GM12878 (cell line): ENCODE results near the gene ATF7. TPM values are rescaled to one million over a fixed set of nuclear protein-coding genes. Genes with fewer than 3 reads are reported as not detected.
A peak's percentile ranks its signal among the peaks of the same experiment; 100 is the strongest.

Experiments
- ATF7 ChIP-seq: fragments of 450-650 bp; IDR thresholded peaks from 2 replicates; pipeline ENCODE4 v1.6.1; 2016; ENCODE audit warnings: low read depth, mild to moderate bottlenecking
- BACH1 ChIP-seq: fragments of 450-650 bp; IDR thresholded peaks from 2 replicates; pipeline ENCODE4 v1.6.1; 2017; ENCODE audit warnings: mild to moderate bottlenecking, borderline replicate concordance
- BHLHE40 ChIP-seq, 2 experiments: fragments of 450-650 bp in 1 of 2; IDR thresholded peaks; 2 replicates each; pipeline ENCODE4 v1.6.1; 2011 to 2017; ENCODE audit warnings: low read depth in 2 of 2, borderline replicate concordance in 1 of 2, improper control_type of control experiment in 1 of 2, low read length in 1 of 2, mild to moderate bottlenecking in 1 of 2
- BRCA1 ChIP-seq: IDR thresholded peaks from 2 replicates; pipeline ENCODE4 v1.6.1; 2011; ENCODE audit warnings: low read depth, low read length, improper control_type of control experiment
- CBFB ChIP-seq: IDR thresholded peaks from 2 replicates; pipeline ENCODE4 v1.6.1; 2016; ENCODE audit warnings: antibody characterized with exemption, low read depth
- CHD1 ChIP-seq: IDR thresholded peaks from 2 replicates; pipeline ENCODE4 v1.6.1; 2012; ENCODE audit warnings: low read depth, low read length, improper control_type of control experiment
- CHD2 ChIP-seq: IDR thresholded peaks from 2 replicates; pipeline ENCODE4 v1.6.1; 2011; ENCODE audit warnings: low read depth, low read length, improper control_type of control experiment, borderline replicate concordance
- DPF2 ChIP-seq: fragments of 450-650 bp; IDR thresholded peaks from 2 replicates; pipeline ENCODE4 v1.6.1; 2017; ENCODE audit warnings: mild to moderate bottlenecking
- EED ChIP-seq: sonication (generic); IDR thresholded peaks from 2 replicates; pipeline ENCODE4 v1.6.1; 2016; ENCODE audit warnings: antibody characterized with exemption, low read depth
- EP300 ChIP-seq, 2 experiments: fragments of 150-350 bp in 1 of 2; IDR thresholded peaks; 2 replicates each; pipeline ENCODE4 v1.6.1; 2011 to 2012; ENCODE audit warnings: low read depth in 2 of 2, low read length in 2 of 2, borderline replicate concordance in 1 of 2, improper control_type of control experiment in 1 of 2, inconsistent platforms in 1 of 2; ENCODE audit not compliant: control insufficient read depth in 1 of 2
- ETV6 ChIP-seq, 2 experiments: fragments of 450-650 bp in 1 of 2; IDR thresholded peaks in 1 of 2; conservative IDR thresholded peaks in 1 of 2; 2 replicates each; pipeline ENCODE4 v1.6.1; 2014; ENCODE audit warnings: antibody characterized with exemption in 1 of 2, borderline replicate concordance in 1 of 2, low read depth in 1 of 2, mild to moderate bottlenecking in 1 of 2, moderate library complexity in 1 of 2
- FOS ChIP-seq: IDR thresholded peaks from 3 replicates; pipeline ENCODE4 v1.6.1; 2011; ENCODE audit warnings: borderline replicate concordance; ENCODE audit not compliant: insufficient read length; ENCODE audit errors: extremely low read depth
- FOXM1 ChIP-seq: IDR thresholded peaks from 2 replicates; pipeline ENCODE4 v1.6.1; 2012; ENCODE audit warnings: low read depth, mild to moderate bottlenecking, inconsistent platforms, low read length, moderate library complexity
- HDGF ChIP-seq: fragments of 450-650 bp; IDR thresholded peaks from 2 replicates; pipeline ENCODE4 v1.6.1; 2016; ENCODE audit warnings: antibody characterized with exemption
- IKZF1 ChIP-seq: fragments of 450-650 bp; conservative IDR thresholded peaks from 2 replicates; pipeline ENCODE4 v1.6.1; 2017; ENCODE audit warnings: antibody characterized with exemption, mild to moderate bottlenecking
- IKZF2 ChIP-seq, 2 experiments: fragments of 450-650 bp; IDR thresholded peaks; 2 replicates each; pipeline ENCODE4 v1.6.1; 2017; ENCODE audit warnings: mild to moderate bottlenecking in 2 of 2, moderate library complexity in 2 of 2
- MTA2 ChIP-seq: fragments of 450-650 bp; IDR thresholded peaks from 2 replicates; pipeline ENCODE4 v1.6.1; 2016; ENCODE audit warnings: low read depth, mild to moderate bottlenecking, moderate library complexity
- MTA3 ChIP-seq: IDR thresholded peaks from 2 replicates; pipeline ENCODE4 v1.6.1; 2012; ENCODE audit warnings: low read length, inconsistent platforms, borderline replicate concordance
- NBN ChIP-seq: fragments of 450-650 bp; IDR thresholded peaks from 2 replicates; pipeline ENCODE4 v1.6.1; 2016
- PML ChIP-seq: IDR thresholded peaks from 2 replicates; pipeline ENCODE4 v1.6.1; 2012; ENCODE audit warnings: low read length, inconsistent platforms
- POLR2A ChIP-seq: IDR thresholded peaks from 2 replicates; pipeline ENCODE4 v1.6.1; 2011; ENCODE audit warnings: low read depth, mild to moderate bottlenecking, low read length
- POLR2AphosphoS2 ChIP-seq: IDR thresholded peaks from 2 replicates; pipeline ENCODE4 v1.6.1; 2011; ENCODE audit warnings: low read depth, mild to moderate bottlenecking, low read length, improper control_type of control experiment, moderate library complexity
- RUNX3 ChIP-seq: IDR thresholded peaks from 2 replicates; pipeline ENCODE4 v1.6.1; 2012; ENCODE audit warnings: low read length, inconsistent platforms
- SIN3A ChIP-seq: IDR thresholded peaks from 2 replicates; pipeline ENCODE4 v1.6.1; 2012; ENCODE audit warnings: low read depth, low read length, improper control_type of control experiment
- SREBF1 ChIP-seq: IDR thresholded peaks from 2 replicates; pipeline ENCODE4 v1.6.1; 2012; ENCODE audit warnings: mild to moderate bottlenecking, low read length
- SREBF2 ChIP-seq: IDR thresholded peaks from 2 replicates; pipeline ENCODE4 v1.6.1; 2012; ENCODE audit warnings: mild to moderate bottlenecking, low read length
- TBL1XR1 ChIP-seq: IDR thresholded peaks from 2 replicates; pipeline ENCODE4 v1.6.1; 2012; ENCODE audit warnings: low read depth, low read length, improper control_type of control experiment
- ZSCAN29 ChIP-seq: fragments of 450-650 bp; IDR thresholded peaks from 2 replicates; pipeline ENCODE4 v1.6.1; 2017; ENCODE audit warnings: mild to moderate bottlenecking, moderate library complexity
- polyA plus RNA-seq, 11 experiments: library from polyadenylated mRNA; depleted of rRNA in 4 of 11; unstranded in 6 of 11; stranded (reverse) in 5 of 11; fragments of >200 nt; fragmentation: Nextera tagmentation in 4 of 11; fragmentation: Illumina TruSeq in 1 of 11; extraction: Ambion mirVana in 4 of 11; extraction: Trizol in 1 of 11; gene quantifications; 1 replicate in 1 of 11; 2 replicates in 10 of 11; pipeline versions ENCODE4 v1.2.1 to v1.2.3, GENCODE V29; 2011 to 2016; ENCODE audit warnings: inconsistent platforms in 2 of 11, missing spikeins in 2 of 11, low read depth in 1 of 11
- total RNA-seq, 4 experiments: library from RNA; depleted of rRNA in 3 of 4; stranded (reverse); fragments of >200 nt in 3 of 4; fragmentation: Illumina TruSeq in 1 of 4; extraction: Trizol in 1 of 4; gene quantifications; 2 replicates each; pipeline versions ENCODE4 v1.2.1 to v1.2.3, GENCODE V29; 2013 to 2021
- TF ChIP-seq, protein P1 (sequence below): fragments of 450-650 bp; IDR thresholded peaks from 2 replicates; pipeline ENCODE4 v1.6.1; 2014; ENCODE audit warnings: mild to moderate bottlenecking
- TF ChIP-seq, protein P2 (sequence below): fragments of 150-350 bp; IDR thresholded peaks from 2 replicates; pipeline ENCODE4 v1.6.1; 2016; ENCODE audit warnings: low read depth, low read length

ATF7 gene
- total and polyA plus RNA-seq, 10 of the 15 experiments (the other 5 are each of a cell fraction or from before 2014, with no cell fraction given), result 9.1 to 30.7 (median 21.8) TPM

DNA sequence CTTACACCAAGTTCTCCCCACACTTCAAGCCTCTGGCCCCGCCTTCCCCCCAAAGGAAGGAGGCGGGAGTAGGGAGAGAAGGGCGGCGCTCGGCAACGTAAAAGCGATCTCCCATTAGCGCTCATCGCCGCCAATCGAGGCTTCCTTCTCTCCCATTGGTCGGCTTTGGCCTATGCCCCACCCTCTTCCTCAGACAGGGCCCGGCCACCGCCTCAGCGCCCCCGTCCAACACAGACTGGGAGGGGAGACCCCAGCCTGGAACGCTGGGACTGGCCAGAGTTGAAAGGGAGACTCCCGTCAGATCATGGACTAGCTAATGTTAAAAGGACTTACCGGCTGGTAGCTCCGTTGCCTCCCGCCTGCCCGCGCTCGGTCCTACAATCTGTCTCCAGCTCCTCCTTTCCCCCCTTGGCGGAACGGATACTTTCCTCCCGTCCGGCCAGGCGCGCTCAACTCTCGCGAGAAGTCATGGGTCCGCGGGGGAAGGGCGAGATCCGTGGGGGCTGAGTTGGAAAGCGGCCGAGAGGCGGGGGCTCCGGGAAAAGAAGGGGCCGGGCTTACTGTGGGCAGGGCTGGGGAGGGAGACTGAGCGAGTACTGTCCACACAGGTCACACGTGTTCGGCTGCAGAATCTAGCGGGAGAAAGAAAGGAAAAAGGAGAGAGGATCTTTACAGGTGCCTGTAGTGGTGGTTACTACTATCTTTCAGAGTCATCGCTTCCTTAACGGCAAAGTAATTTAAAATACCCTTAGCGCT, at the start of gene ATF7 (continued):
- TF ChIP-seq BHLHE40 (IDR thresholded peaks at IDR 0.05; ENCODE audit: borderline replicate concordance in 1 of 2, low read depth in 2 of 2, low read length in 1 of 2), result peak; percentile 98
- no peak for TF ChIP-seq HDGF
- TF ChIP-seq CHD2, result peak; percentile 99
- peak; percentile 25; the same call in 1 of the 2 replicates for TF ChIP-seq BACH1
- TF ChIP-seq EED, result peak; percentile 26; the same call in 1 of the 2 replicates
- TF ChIP-seq SREBF1, result peak; percentile 99
- TF ChIP-seq ETV6 (conservative IDR thresholded peaks at IDR 0.05 in 1 of 2, IDR thresholded peaks at IDR 0.05 in 1 of 2; ENCODE audit: borderline replicate concordance in 1 of 2, low read depth in 1 of 2), result no peak
- peak; percentile 71; the same call in 1 of the 2 replicates for TF ChIP-seq FOXM1
- peak; percentile 67 for TF ChIP-seq FOS
- peak; percentile 91 for TF ChIP-seq BRCA1
- TF ChIP-seq SREBF2, result no peak
- 0 out of 4 replicates have a peak, but pooled peaks of 1 of the 2 experiments have one; percentile 23 for TF ChIP-seq EP300 (IDR thresholded peaks at IDR 0.05; ENCODE audit: borderline replicate concordance in 1 of 2, control insufficient read depth in 1 of 2, low read depth in 2 of 2, low read length in 2 of 2)
- TF ChIP-seq SIN3A, result peak; percentile 88; the same call in 1 of the 2 replicates
- peak; percentile 68; the same call in 1 of the 2 replicates for TF ChIP-seq TBL1XR1
- peak; percentile 22 to 42 for TF ChIP-seq IKZF2 (IDR thresholded peaks at IDR 0.05)
- TF ChIP-seq MTA3, result no peak
- peak; percentile 50; the same call in 1 of the 2 replicates for TF ChIP-seq MTA2
- TF ChIP-seq RUNX3, result peak; percentile 33; the same call in 1 of the 2 replicates
- TF ChIP-seq IKZF1, result peak; percentile 81
- TF ChIP-seq CHD1, result peak; percentile 99
- no peak for TF ChIP-seq ZSCAN29
- peak; percentile 97 for TF ChIP-seq DPF2
- peak; percentile 94 for TF ChIP-seq NBN
- TF ChIP-seq CBFB, result peak; percentile 94
- no peak for TF ChIP-seq POLR2AphosphoS2
- TF ChIP-seq, protein P1, sequence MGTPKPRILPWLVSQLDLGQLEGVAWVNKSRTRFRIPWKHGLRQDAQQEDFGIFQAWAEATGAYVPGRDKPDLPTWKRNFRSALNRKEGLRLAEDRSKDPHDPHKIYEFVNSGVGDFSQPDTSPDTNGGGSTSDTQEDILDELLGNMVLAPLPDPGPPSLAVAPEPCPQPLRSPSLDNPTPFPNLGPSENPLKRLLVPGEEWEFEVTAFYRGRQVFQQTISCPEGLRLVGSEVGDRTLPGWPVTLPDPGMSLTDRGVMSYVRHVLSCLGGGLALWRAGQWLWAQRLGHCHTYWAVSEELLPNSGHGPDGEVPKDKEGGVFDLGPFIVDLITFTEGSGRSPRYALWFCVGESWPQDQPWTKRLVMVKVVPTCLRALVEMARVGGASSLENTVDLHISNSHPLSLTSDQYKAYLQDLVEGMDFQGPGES, result peak; percentile 93
- peak; percentile 94 for TF ChIP-seq PML
- peak; percentile 80 for TF ChIP-seq POLR2A
- TF ChIP-seq ATF7, result peak; percentile 100
- TF ChIP-seq, protein P2, sequence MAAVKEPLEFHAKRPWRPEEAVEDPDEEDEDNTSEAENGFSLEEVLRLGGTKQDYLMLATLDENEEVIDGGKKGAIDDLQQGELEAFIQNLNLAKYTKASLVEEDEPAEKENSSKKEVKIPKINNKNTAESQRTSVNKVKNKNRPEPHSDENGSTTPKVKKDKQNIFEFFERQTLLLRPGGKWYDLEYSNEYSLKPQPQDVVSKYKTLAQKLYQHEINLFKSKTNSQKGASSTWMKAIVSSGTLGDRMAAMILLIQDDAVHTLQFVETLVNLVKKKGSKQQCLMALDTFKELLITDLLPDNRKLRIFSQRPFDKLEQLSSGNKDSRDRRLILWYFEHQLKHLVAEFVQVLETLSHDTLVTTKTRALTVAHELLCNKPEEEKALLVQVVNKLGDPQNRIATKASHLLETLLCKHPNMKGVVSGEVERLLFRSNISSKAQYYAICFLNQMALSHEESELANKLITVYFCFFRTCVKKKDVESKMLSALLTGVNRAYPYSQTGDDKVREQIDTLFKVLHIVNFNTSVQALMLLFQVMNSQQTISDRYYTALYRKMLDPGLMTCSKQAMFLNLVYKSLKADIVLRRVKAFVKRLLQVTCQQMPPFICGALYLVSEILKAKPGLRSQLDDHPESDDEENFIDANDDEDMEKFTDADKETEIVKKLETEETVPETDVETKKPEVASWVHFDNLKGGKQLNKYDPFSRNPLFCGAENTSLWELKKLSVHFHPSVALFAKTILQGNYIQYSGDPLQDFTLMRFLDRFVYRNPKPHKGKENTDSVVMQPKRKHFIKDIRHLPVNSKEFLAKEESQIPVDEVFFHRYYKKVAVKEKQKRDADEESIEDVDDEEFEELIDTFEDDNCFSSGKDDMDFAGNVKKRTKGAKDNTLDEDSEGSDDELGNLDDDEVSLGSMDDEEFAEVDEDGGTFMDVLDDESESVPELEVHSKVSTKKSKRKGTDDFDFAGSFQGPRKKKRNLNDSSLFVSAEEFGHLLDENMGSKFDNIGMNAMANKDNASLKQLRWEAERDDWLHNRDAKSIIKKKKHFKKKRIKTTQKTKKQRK, result peak; percentile 76
